GM19238 (cell line): ENCODE measurements around the gene CYLD.

ENCODE experiments used
- DNase-seq: peaks from one replicate; pipeline ENCODE4 v3.0.0; 2011; ENCODE audit warnings: low spot score; ENCODE audit not compliant: insufficient read length

CYLD gene

DNA sequence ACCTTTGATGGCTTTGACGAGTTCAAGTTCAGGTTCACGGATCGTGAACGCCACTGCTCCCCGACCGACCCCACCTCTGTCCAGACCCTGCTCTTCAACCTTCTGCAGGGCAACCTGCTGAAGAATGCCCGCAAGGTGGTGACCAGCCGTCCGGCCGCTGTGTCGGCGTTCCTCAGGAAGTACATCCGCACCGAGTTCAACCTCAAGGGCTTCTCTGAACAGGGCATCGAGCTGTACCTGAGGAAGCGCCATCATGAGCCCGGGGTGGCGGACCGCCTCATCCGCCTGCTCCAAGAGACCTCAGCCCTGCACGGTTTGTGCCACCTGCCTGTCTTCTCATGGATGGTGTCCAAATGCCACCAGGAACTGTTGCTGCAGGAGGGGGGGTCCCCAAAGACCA, 30.8 kb upstream of the CYLD start:
- no peak for DNase-seq

DNA sequence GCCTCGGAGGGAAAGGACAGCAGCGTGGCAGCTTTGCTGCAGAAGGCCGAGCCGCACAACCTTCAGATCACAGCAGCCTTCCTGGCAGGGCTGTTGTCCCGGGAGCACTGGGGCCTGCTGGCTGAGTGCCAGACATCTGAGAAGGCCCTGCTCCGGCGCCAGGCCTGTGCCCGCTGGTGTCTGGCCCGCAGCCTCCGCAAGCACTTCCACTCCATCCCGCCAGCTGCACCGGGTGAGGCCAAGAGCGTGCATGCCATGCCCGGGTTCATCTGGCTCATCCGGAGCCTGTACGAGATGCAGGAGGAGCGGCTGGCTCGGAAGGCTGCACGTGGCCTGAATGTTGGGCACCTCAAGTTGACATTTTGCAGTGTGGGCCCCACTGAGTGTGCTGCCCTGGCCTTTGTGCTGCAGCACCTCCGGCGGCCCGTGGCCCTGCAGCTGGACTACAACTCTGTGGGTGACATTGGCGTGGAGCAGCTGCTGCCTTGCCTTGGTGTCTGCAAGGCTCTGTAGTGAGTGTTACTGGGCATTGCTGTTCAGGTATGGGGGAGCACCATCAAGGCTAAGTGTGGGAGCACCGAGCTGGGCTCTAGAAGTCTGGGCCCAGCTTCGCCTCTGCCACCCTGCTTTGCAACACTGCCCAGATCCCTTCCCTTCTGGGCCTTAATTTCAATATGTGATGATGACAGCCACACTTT, 29.9 kb upstream of the CYLD start:
- no peak for DNase-seq

- DNase-seq: no peak
These were observed 29.4 kb upstream of the CYLD start for GRCh38 chr16:50712560-50712898.

- DNase-seq: no peak
These were observed 28.9 kb upstream of the CYLD start for GRCh38 chr16:50712956-50713355.

- DNase-seq: no peak
These were observed 24.8 kb upstream of the CYLD start for GRCh38 chr16:50717091-50717490.

DNA sequence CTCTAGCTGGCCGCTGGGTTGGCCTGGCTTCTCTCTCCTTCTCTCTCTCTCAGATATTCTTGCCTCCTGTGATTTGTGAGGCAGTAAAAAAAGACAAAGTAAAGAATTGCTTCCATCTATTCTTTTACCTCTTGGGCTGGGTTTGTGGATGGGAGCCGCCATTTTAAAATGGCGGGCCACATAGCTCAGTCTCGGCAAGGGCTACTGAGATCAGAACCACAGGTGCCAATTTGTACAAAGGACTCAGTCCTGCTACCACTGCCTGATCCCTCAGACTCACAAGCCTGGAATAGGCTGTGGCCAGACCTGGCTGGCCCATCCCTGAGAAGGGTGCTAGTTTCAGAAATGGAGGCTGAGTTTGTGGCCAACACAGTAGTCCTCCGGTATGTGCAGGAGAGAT, 24.4 kb upstream of the CYLD start:
- no peak for DNase-seq

- DNase-seq: no peak
These were observed 23.7 kb upstream of the CYLD start for GRCh38 chr16:50718061-50718760.

- no peak for DNase-seq
These were observed 23.0 kb upstream of the CYLD start for GRCh38 chr16:50718761-50719400.

GRCh38 chr16:50719401-50720337, 22.2 kb upstream of the CYLD start:
- no peak for DNase-seq

GRCh38 chr16:50721549-50722404, 20.1 kb upstream of the CYLD start:
- DNase-seq: no peak

DNA sequence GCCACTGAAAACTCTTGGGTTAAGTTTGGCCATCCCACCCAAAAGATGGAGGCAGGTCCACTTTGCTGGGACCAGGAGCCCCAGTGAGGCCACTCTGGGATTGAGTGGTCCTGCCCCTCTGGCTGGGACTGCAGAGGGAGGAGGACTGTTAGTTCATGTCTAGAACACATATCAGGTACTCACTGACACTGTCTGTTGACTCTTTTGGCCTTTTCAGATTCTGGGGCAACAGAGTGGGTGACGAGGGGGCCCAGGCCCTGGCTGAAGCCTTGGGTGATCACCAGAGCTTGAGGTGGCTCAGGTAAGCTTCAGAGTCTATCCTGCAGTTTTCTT, 19.5 kb upstream of the CYLD start:
- no peak for DNase-seq

DNA sequence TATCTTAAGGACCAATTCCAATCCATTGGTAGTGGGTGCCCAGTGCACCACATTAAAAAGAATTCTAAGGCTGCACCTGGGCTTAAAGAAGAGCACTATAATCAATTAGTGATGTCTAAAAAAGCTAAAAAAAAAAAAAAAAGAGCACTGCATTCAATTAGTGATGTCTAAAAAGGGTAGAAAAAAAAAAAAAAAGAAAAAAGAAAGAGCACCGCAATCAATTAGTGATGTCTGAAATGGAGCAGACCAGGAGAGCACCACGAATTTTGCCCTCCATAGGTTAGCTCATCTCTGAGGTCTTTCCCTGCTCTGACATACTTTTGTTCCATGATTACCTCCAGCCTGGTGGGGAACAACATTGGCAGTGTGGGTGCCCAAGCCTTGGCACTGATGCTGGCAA, 18.9 kb upstream of the CYLD start:
- no peak for DNase-seq

DNA sequence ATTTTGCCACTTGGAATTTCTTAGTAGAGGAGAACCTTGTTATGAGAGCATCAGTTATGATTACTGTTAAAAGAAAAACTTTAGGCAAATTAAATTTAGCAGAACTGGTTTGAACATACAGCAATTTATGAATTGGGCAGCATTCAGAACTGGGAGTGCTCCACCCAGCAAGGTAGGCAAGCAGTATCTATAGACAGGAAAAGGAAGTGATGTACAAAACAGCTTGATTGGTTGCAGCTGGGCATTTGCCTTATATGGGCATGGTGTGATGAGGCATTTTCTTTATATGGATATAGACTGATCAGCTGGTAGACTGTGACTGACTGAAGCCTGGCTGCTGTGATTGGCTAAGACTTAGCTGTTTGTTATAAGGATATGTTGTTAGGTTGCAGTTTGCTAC, 17.6 kb upstream of the CYLD start:
- no peak for DNase-seq

DNA sequence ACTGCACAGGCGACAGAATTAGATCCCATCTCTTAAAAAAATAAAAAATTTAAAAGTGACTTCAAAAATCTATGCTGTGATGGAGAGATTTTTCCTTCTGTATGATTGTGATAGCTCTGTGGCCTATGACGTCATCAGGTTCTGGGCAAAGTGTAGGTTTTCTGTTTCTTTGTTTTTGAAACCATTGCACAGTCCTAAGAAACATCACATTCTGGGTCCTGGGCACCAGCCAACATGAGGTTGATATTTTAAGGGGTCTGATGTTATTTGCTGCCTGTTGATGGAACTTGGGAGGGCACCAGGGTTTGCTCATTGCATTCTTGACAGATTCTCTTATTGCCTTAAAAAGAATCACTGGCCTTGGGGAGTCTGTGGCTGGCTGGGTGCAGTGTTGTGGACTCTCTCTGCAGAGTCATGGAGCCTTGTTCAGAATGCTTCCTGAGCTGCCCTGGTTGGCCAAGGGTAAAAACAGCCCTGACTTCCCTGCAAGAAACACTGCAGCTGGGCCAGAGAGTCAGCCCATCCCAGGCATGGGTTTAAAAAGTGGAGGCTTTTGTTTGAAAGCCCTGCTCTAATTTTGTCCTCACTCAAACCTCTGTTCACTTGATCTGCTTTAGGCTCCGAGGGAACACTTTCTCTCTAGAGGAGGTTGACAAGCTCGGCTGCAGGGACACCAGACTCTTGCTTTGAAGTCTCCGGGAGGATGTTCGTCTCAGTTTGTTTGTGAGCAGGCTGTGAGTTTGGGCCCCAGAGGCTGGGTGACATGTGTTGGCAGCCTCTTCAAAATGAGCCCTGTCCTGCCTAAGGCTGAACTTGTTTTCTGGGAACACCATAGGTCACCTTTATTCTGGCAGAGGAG, 10.5 kb upstream of the CYLD start:
- no peak for DNase-seq

GRCh38 chr16:50731989-50732832, 9.7 kb upstream of the CYLD start:
- DNase-seq: no peak

DNA sequence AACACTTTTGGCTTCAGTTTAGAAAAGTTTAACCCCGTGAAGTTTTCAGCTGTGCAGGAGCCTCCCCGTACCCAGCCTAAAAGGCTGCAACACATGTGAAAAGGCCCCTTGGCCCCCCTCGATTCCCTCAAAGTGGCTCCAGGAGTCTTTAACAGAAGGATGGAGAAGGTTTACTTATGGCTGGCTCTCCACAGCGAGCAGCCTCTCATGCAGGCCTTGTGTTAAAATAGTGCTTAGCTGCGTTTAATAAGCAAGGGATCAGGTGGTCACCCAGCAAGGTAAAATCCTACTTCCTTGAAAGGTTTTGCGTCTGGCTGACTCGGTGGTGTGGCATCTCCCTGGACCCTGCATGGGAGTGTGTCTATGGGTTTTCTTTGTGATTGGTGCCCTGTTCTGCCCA, 8.4 kb upstream of the CYLD start:
- DNase-seq: no peak

DNA sequence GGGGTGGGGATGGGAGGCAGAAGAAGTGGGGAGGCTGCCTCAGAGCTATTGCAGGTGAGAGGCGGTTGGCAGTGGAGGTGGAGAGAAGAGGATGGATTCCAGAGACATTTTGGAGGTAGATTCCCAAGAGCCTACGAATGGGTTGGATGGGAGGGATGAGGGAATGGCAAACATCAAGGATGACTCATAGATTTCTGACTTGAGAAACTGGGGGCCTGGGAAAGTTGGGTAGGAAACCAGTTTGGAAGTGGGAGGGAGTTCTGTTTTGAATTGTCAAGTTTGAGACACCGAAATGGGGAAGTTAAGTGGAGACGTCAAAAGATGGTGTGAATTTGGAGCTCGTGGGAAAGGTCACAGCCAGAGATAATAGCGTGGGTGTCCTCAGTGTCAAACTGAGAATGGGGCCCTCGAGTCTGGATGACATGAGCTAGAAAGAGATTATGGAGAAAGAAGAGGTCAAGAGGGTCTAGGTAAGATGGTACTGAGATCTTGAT, 6.2 kb upstream of the CYLD start:
- no peak for DNase-seq

- DNase-seq: no peak
These were observed 5.4 kb upstream of the CYLD start for GRCh38 chr16:50736448-50736847.

DNA sequence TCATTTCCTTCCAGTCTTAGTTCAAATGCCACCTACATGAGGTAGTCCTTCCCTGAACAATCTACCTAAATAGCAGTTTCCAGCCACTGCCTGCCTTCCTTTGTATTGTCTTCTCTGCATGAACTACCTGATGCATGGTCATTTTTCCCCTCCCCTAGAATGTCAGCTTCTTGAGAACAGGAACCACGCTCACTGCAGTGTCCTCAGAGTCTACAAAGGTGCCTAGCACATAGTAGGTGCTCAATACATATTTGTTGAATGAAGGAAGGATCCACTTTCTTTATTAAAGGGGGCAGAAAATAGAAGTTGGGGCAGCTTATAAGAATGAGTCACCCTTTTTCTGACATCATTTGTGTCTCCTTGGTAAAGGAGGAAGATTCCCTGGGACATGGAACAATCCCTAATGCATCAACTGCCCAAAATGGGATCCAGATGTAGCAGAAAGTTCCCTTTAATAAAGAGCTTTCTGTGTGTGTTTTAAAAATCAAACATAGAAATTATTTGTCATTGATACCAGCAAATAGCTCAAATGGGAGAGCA, 4.4 kb upstream of the CYLD start:
- no peak for DNase-seq
